Measurements from ENCODE around the gene DOCK2. TPM values are rescaled to one million over a fixed set of nuclear protein-coding genes. Genes with fewer than 3 reads are reported as not detected.

Gene DOCK2
- total and polyA plus RNA-seq, 9 of the 15 experiments (the other 6 are each of a cell fraction or from before 2014, with no cell fraction given), result 4.5 to 42.6 (median 20.5) TPM

DNA sequence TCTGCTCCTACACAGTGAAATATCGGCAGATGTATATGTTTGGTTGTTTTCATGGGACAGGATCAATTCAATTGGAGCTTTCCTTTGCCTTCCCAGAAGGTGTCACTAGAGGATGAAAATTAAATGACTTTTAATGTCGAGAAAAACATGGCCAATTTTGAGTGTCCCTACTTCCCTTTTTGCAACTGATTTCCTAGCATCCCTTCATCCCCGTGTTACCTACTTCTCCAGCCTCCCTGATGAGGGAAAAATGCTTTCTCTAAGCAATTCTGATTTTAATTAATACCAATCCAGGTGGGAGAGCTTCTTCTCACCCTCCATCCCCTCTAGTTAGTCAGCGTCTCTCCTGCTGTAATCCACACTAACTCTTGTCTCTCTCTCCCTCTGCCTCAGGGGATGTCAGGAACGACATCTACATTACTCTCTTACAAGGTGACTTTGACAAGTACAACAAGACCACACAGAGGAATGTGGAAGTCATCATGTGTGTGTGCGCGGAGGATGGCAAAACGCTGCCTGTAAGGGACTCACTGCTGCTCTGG is 64.9 kb downstream of the DOCK2 start (continued):
- TF ChIP-seq, protein P1, sequence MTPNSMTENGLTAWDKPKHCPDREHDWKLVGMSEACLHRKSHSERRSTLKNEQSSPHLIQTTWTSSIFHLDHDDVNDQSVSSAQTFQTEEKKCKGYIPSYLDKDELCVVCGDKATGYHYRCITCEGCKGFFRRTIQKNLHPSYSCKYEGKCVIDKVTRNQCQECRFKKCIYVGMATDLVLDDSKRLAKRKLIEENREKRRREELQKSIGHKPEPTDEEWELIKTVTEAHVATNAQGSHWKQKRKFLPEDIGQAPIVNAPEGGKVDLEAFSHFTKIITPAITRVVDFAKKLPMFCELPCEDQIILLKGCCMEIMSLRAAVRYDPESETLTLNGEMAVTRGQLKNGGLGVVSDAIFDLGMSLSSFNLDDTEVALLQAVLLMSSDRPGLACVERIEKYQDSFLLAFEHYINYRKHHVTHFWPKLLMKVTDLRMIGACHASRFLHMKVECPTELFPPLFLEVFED (CRISPR knock-in tag; conservative IDR thresholded peaks at IDR 0.05), result no peak
- no peak for TF ChIP-seq KDM5B (IDR thresholded peaks at IDR 0.05; ENCODE audit: insufficient replicate concordance, low read depth, low read length)
- TF ChIP-seq LARP7 (IDR thresholded peaks at IDR 0.05), result no peak
- TF ChIP-seq, protein P2, sequence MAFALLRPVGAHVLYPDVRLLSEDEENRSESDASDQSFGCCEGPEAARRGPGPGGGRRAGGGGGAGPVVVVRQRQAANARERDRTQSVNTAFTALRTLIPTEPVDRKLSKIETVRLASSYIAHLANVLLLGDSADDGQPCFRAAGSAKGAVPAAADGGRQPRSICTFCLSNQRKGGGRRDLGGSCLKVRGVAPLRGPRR (CRISPR knock-in tag; IDR thresholded peaks at IDR 0.05), result no peak
- no peak for TF ChIP-seq GABPB1 (CRISPR knock-in tag; IDR thresholded peaks at IDR 0.05)
- no peak for TF ChIP-seq MYC (IDR thresholded peaks at IDR 0.05; ENCODE audit: low read depth, low read length)
- TF ChIP-seq MYC (CRISPR knock-in tag; IDR thresholded peaks at IDR 0.05; ENCODE audit: borderline replicate concordance, low read depth), result no peak
- TF ChIP-seq ZSCAN29 (IDR thresholded peaks at IDR 0.05), result no peak
- TF ChIP-seq RBM14 (IDR thresholded peaks at IDR 0.05; ENCODE audit: borderline replicate concordance, insufficient read depth, low read depth, low read length), result no peak
- no peak for TF ChIP-seq FOXK1 (CRISPR knock-in tag; IDR thresholded peaks at IDR 0.05; ENCODE audit: borderline replicate concordance)
- TF ChIP-seq, protein P3, sequence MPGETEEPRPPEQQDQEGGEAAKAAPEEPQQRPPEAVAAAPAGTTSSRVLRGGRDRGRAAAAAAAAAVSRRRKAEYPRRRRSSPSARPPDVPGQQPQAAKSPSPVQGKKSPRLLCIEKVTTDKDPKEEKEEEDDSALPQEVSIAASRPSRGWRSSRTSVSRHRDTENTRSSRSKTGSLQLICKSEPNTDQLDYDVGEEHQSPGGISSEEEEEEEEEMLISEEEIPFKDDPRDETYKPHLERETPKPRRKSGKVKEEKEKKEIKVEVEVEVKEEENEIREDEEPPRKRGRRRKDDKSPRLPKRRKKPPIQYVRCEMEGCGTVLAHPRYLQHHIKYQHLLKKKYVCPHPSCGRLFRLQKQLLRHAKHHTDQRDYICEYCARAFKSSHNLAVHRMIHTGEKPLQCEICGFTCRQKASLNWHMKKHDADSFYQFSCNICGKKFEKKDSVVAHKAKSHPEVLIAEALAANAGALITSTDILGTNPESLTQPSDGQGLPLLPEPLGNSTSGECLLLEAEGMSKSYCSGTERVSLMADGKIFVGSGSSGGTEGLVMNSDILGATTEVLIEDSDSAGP (CRISPR knock-in tag; IDR thresholded peaks at IDR 0.05), result no peak
- TF ChIP-seq, protein P4, sequence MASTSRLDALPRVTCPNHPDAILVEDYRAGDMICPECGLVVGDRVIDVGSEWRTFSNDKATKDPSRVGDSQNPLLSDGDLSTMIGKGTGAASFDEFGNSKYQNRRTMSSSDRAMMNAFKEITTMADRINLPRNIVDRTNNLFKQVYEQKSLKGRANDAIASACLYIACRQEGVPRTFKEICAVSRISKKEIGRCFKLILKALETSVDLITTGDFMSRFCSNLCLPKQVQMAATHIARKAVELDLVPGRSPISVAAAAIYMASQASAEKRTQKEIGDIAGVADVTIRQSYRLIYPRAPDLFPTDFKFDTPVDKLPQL (IDR thresholded peaks at IDR 0.05; ENCODE audit: extremely low read depth, insufficient read length), result no peak
- no peak for TF ChIP-seq SIN3A (IDR thresholded peaks at IDR 0.05; ENCODE audit: borderline replicate concordance in 2 of 2, control insufficient read depth in 1 of 2, low read depth in 2 of 2, low read length in 2 of 2)
- no peak for TF ChIP-seq ZNF699 (CRISPR knock-in tag; IDR thresholded peaks at IDR 0.05; ENCODE audit: insufficient replicate concordance)
- peak; percentile 62; the same call in 1 of the 2 replicates for TF ChIP-seq SPI1 (IDR thresholded peaks at IDR 0.05; ENCODE audit: borderline replicate concordance, low read depth, low read length)

Data from K562 (cell line).